ENCODE data around the gene TACC2. TPM values are rescaled to one million over a fixed set of nuclear protein-coding genes. Genes with fewer than 3 reads are reported as not detected.

The TACC2 gene
- total and polyA plus RNA-seq, 9 of the 15 experiments (the other 6 are each of a cell fraction or from before 2014, with no cell fraction given): under 0.01 to 0.35 (median 0.03) TPM; not detected in 6

GRCh38 chr10:122299423-122300075, 310.6 kb downstream of the TACC2 start:
- no peak overlapping the region for H3K9ac ChIP-seq (ENCODE audit: insufficient read depth in 1 of 2, low read depth in 2 of 2, low read length in 2 of 2)
- intact Hi-C loops (cut with micrococcal nuclease) (loop anchor here (1.0 to 5.0 kb wide), 2 partner anchors 136 to 268 kb away; no protein-coding TSS in a partner anchor), in situ Hi-C loops (cut with MboI) (no loop called here)
- no peaks in the 10 kb centered on the region for H3K4me1 ChIP-seq (replicated peaks in 1 of 2; ENCODE audit: control insufficient read depth in 2 of 2, insufficient read depth in 2 of 2, low read length in 2 of 2)
- no peak for FAIRE-seq
- TF ChIP-seq MTA2 (IDR thresholded peaks at IDR 0.05; ENCODE audit: low read depth) (no peak), FUS (optimal IDR thresholded peaks at IDR 0.05; ENCODE audit: low read depth, low read length) (no peak)
- H4K20me1 ChIP-seq (replicated peaks; ENCODE audit: control insufficient read depth, insufficient read depth, low read length): no peaks in the 10 kb centered on the region
- no peak for DNase-seq (ENCODE audit: extremely low read depth in 1 of 4, low spot score in 3 of 4)
- CTCF ChIA-PET (ENCODE audit: low intra/inter-chr PET ratio): interaction anchor here (0.7 to 1.9 kb wide), 3 partner anchors 136 to 690 kb away, joined by 3 to 21 read pairs (median 4); no protein-coding TSS in a partner anchor
- no peak overlapping the region for H3K27ac ChIP-seq (ENCODE audit: extremely low read depth, low read depth, low read length)
- no peaks in the 10 kb centered on the region for H3K9me1 ChIP-seq (ENCODE audit: control insufficient read depth, insufficient read depth, low read length)
- no peak for ATAC-seq
- H3K36me3 ChIP-seq (ENCODE audit: control insufficient read depth, insufficient read depth, low read length): no peaks in the 10 kb centered on the region
- no peaks in the 10 kb centered on the region for H3K9me3 ChIP-seq (replicated peaks; ENCODE audit: control insufficient read depth, insufficient read depth, low read depth, low read length)
- no peak overlapping the region for H3K4me2 ChIP-seq (ENCODE audit: insufficient read depth, low read length)
- no peaks in the 10 kb centered on the region for H3K79me2 ChIP-seq (ENCODE audit: control insufficient read depth, insufficient read depth, low read length)
- POLR2A ChIA-PET: interaction anchor here (0.9 to 1.0 kb wide), 2 partner anchors 12 to 134 kb away, joined by 3 to 4 read pairs; no protein-coding TSS in a partner anchor
- H3K27me3 ChIP-seq (ENCODE audit: control insufficient read depth in 2 of 2, insufficient read depth in 2 of 2, low read length in 2 of 2): no peaks in the 10 kb centered on the region
- no peak overlapping the region for H3K4me3 ChIP-seq
- 5% methylated on average over 13 of the region's 14 CpGs for WGBS (ENCODE audit: insufficient coverage, low coverage, missing lambda C conversion rate)
- no peak overlapping the region for H2AFZ ChIP-seq (ENCODE audit: low read depth, low read length)
- no TSS peak for BruUV-seq (replicated peaks)

DNA sequence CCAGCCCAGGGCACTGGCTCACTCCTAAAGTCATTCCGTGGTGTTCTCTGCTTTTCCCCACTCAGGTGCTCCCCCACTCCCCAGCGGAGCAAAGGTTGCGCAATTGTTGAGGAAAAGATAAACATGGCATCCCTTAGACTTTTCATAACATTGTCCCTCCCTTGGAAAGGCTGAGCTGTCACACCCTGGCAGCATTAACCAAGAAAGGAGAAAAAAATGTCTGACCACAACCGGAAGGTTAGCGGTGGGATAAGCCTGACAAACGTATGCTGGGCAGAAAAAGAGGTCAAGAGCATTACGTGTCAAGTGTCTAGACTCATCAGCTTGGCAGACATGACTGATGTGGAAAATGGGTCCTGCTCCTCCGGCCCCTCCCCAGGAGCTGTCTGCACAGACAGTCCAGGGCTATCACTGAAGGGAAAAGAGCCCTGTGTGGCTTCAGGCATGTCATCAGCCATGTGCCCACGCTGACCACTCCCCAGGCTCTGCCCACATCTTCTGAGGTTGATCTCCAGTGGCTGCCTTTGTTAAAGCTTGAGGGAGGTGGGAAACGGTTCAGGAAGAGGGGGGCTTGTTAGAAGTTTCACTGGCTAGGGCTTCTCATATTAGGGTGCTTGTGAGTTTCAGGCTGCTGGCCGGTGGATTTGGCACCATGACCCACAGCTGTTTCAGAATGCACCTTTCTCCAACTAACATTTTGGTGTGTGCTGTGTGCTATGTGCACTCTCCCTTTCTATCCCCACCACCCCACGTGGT, 312.3 kb downstream of the TACC2 start:
- H3K4me1 ChIP-seq (replicated peaks in 1 of 2; ENCODE audit: control insufficient read depth in 2 of 2, insufficient read depth in 2 of 2, low read length in 2 of 2): no peaks in the 10 kb centered on the region
- peak; percentile 85 for TF ChIP-seq CEBPB (tag; IDR thresholded peaks at IDR 0.05)
- TF ChIP-seq TCF7L2 (IDR thresholded peaks at IDR 0.05; ENCODE audit: low read depth, low read length): no peak
- no peak for TF ChIP-seq HNRNPK (IDR thresholded peaks at IDR 0.05; ENCODE audit: low read depth, low read length, poor library complexity, severe bottlenecking)
- no peak for TF ChIP-seq DIDO1 (tag; IDR thresholded peaks at IDR 0.05; ENCODE audit: low read depth)
- TF ChIP-seq KDM1A (IDR thresholded peaks at IDR 0.05): no peak
- TF ChIP-seq, protein P1, sequence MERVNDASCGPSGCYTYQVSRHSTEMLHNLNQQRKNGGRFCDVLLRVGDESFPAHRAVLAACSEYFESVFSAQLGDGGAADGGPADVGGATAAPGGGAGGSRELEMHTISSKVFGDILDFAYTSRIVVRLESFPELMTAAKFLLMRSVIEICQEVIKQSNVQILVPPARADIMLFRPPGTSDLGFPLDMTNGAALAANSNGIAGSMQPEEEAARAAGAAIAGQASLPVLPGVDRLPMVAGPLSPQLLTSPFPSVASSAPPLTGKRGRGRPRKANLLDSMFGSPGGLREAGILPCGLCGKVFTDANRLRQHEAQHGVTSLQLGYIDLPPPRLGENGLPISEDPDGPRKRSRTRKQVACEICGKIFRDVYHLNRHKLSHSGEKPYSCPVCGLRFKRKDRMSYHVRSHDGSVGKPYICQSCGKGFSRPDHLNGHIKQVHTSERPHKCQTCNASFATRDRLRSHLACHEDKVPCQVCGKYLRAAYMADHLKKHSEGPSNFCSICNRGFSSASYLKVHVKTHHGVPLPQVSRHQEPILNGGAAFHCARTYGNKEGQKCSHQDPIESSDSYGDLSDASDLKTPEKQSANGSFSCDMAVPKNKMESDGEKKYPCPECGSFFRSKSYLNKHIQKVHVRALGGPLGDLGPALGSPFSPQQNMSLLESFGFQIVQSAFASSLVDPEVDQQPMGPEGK (CRISPR knock-in tag; IDR thresholded peaks at IDR 0.05; ENCODE audit: borderline replicate concordance): no peak
- TF ChIP-seq CEBPG (CRISPR knock-in tag; IDR thresholded peaks at IDR 0.05): peak; percentile 30; the same call in 1 of the 2 replicates
- TF ChIP-seq CEBPG (tag; conservative IDR thresholded peaks at IDR 0.05 in 1 of 2, IDR thresholded peaks at IDR 0.05 in 1 of 2): peak; percentile 60 to 73
- TF ChIP-seq CBX5 (IDR thresholded peaks at IDR 0.05; ENCODE audit: borderline replicate concordance, low read depth): no peak
- no peak for TF ChIP-seq ZNF551 (CRISPR knock-in tag; IDR thresholded peaks at IDR 0.05)

More for the DNA sequence above, 312.3 kb downstream of the TACC2 start:
- Histone ChIP-seq H2AFZ (ENCODE audit: low read depth, low read length) (no peak overlapping the region), H3K27ac (ENCODE audit: extremely low read depth, low read depth, low read length) (no peak overlapping the region), H3K36me3 (ENCODE audit: control insufficient read depth, insufficient read depth, low read length) (no peaks in the 10 kb centered on the region), H3K27me3 (ENCODE audit: control insufficient read depth in 2 of 2, insufficient read depth in 2 of 2, low read length in 2 of 2) (no peaks in the 10 kb centered on the region), H3K79me2 (ENCODE audit: control insufficient read depth, insufficient read depth, low read length) (no peaks in the 10 kb centered on the region), H3K4me3 (no peak overlapping the region), H3K4me2 (ENCODE audit: insufficient read depth, low read length) (no peak overlapping the region), H3K9me3 (replicated peaks; ENCODE audit: control insufficient read depth, insufficient read depth, low read depth, low read length) (no peaks in the 10 kb centered on the region), H3K9me1 (ENCODE audit: control insufficient read depth, insufficient read depth, low read length) (no peaks in the 10 kb centered on the region), H4K20me1 (replicated peaks; ENCODE audit: control insufficient read depth, insufficient read depth, low read length) (no peaks in the 10 kb centered on the region), H3K9ac (ENCODE audit: insufficient read depth in 1 of 2, low read depth in 2 of 2, low read length in 2 of 2) (no peak overlapping the region)
- in situ Hi-C loops (cut with MboI): no loop called here
- ChIA-PET POLR2A (no interaction called here), CTCF (ENCODE audit: low intra/inter-chr PET ratio) (no interaction called here)
- BruUV-seq (replicated peaks): no TSS peak
- no peak for FAIRE-seq
- intact Hi-C loops (cut with micrococcal nuclease): no loop called here
- ATAC-seq: no peak
- DNase-seq (ENCODE audit: extremely low read depth in 1 of 4, low spot score in 3 of 4): no peak
- WGBS (ENCODE audit: insufficient coverage, low coverage, missing lambda C conversion rate): 2% methylated on average over 10 of the region's 12 CpGs
